ENCODE results near the gene CHRDL2.
"Not testable (repeated sequence)": the region's sequence is repeated elsewhere in the genome, so short reads cannot be mapped to it uniquely, and the experiment has no call there.

Gene CHRDL2

DNA sequence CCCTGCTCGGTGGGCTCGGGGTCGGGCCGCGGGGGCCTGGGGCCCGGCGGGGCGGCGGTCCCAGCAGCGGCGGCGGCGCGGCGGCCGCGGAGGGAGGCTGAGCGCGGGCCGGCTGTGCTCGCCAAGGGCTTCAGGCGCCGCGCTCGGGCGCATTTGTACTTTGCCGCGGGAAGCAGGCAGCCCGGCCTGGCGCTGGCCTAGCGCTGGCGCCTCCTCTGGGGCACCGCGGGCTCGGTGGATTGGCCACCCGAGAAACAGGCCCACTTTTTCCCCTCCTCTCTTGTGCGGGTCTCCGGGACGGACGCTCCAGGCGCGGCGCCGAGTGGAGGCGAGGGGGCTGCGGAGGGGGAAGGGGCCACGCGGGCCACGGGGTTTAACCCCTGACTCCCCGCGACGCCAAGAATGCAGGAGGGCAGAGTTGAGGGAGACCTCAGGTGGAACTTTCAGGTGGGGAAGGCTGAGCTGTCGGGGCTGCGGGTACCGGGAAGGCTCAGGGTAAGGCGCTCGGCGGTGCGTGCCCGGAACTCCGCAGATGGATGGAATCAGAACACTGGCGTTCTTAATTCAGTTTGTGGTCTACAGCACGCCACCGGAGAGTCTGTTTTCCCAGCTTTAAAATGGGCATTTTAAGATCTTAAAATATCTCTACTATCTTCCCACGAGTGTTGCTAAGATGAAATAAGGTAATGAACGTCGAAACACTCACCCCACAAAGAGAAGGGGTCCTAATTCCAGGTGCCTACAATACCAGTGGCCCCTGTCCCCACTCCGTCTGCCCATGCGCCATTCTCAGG, at the start of gene CHRDL2:
Gene CHRDL2 (minus strand): TSS at position 126 of the 794 bp plus-strand sequence. CDS start 538 bp downstream, outside the sequence.
- FAIRE-seq: no peak

- FAIRE-seq: no peak
Measured at GRCh38 chr11:74780248-74781005, 49.2 kb upstream of the CHRDL2 start.

GRCh38 chr11:74778581-74778980, 47.4 kb upstream of the CHRDL2 start:
- FAIRE-seq: no peak

DNA sequence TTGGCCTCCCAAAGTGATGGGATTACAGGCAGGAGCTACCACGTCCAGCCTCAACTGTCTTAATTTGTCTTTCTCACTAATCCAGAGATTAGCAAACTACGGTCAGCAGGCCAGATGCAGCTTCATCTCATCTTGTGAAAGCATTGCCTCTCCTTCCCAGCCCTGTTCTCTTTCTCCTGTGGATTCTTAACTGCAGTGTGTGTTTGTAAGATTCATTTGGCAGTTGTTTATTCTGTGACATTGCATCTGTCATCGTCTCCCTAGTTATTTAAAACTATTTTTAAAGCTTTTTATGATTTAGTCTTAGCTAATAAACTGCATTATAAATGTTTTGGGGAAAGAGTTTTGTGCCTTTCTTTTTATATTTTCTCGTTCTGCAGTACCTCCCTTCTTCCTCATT, 46.7 kb upstream of the CHRDL2 start:
- FAIRE-seq: no peak

GRCh38 chr11:74777038-74777437, 45.8 kb upstream of the CHRDL2 start:
- FAIRE-seq: no peak

- no peak for FAIRE-seq
Measured at GRCh38 chr11:74776546-74776945, 45.3 kb upstream of the CHRDL2 start.

GRCh38 chr11:74775762-74776161, 44.5 kb upstream of the CHRDL2 start:
- FAIRE-seq: no peak

DNA sequence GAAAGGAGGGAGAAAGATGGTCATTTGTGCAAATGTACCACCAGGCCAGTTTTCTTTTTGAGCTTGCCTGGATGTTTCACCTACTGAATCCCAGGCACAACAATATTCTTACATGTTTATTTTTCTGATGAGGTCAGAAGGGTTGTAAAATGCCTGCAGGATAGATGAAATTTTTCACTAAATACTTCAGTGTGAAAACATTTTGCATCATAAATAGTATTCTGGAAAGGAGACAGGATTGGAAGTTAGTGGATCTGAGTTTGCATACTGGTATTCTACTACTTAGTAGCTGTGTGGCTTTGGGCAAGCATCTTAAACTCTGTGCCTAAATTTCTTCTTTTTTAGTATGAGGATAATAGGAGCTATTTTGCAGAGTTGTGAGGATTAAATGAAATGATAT, 42.2 kb upstream of the CHRDL2 start:
- FAIRE-seq: no peak

DNA sequence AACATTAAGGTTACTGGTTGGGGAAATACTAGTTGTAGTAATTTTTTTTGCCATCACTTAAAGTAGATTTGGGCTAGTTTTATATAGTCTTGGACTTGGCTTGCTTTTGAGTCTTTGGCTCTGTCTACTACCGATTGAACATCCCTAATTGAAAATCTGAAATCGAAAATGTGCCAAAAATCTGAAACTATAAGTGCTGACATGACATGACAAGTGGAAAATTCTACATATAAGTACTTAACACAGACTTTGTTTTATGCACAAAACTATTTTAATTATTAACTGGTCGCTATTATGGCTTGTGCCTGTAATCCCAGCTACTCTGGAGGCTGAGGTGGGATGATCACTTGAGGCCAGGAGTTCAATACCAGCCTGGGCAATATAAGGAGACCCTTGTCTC, 39.9 kb upstream of the CHRDL2 start:
- no peak for FAIRE-seq

GRCh38 chr11:74770456-74770855, 39.2 kb upstream of the CHRDL2 start:
- FAIRE-seq: no peak

GRCh38 chr11:74769055-74769707, 38.0 kb upstream of the CHRDL2 start:
- no peak for FAIRE-seq

DNA sequence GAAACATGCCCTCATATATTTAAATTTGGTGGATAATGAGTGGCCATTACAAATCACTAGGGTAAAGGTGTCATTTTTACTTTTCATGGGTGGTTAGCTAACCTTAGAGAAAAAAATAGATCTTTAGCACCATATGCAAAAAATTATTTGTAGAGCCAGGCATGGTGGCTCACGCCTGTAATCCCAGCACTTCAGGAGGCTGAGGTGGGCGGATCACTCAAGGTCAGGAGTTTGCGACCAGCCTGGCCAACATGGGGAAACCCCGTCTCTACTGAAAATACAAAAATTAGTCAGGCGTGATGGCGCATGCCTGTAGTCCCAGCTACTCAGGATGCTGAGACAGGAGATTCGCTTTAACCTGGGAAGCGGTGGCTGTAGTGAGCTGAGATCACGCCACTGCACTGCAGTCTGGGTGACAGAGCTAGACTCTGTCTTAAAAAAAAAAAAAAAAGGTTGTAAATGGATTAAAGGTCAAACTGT, 37.0 kb upstream of the CHRDL2 start:
- FAIRE-seq: not testable (repeated sequence)

DNA sequence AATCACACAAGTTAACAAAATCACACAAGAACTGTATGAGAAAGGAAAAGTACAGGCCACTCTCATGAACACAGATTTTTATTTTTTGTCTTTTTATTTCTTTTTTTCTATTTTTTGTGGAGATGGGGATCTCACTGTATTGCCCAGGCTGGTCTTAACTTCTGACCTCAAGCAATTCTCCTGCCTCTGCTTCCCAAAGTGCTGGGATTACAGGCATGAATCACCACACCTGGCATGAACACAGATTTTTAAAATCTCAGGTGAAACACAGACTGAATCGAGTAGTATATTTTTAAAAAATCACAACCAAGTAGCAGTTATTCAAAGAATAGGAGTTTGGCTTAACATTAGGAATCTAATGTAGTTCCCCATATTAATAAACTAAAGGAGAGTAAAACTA, 35.7 kb upstream of the CHRDL2 start:
- no peak for FAIRE-seq

DNA sequence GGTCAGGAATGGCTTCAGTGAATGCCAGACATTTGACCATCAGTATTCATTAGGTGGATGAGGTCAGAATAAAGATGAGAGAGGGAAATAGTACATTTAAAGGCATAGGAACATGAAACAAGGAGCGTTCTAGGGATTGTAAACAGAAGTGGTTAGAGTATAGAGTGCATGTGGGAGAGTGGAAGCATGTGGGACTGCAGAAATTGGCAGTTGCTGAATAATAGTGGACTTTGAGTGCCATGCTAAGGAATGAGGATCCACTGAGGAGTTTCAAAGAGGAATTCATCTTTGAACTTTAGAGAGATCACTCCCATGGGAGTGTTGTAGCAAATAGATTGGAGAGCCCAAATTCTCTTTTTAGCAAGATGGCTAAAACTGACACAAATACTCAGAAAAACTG, 25.3 kb upstream of the CHRDL2 start:
- FAIRE-seq: no peak

- FAIRE-seq: no peak
Measured at GRCh38 chr11:74755395-74755995, 24.3 kb upstream of the CHRDL2 start.

DNA sequence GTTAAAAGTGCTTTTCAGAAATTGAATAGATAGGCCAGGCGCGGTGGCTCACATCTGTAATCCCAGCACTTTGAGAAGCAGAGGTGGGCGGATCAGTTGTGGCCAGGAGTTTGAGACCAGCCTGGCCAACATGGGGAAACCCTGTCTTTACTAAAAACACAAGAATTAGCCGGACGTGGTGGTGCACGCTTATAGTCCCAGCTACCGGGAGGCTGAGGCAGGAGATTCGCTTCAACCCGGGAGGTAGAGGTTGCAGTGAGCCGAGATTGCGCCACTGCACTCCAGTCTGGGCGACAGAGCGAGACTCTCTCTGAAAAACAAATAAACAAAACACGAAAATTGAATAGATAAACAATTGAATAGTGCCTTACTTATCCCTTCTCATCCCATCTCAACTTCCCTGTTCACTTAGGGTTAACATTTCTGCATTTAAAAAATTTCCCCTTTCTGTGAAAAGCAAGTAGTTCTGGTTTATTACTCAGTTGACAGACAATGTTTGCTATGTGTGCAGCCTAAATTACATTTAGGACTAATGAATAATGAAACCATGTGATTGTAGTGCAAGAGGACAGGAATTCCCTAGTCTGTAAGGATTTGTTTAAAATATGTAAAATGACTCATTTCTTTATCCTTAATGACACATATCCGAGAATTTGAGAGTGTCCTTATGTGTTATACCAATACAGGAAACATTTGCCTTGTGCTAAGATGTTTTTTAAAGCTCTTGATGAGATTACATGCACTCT, 23.5 kb upstream of the CHRDL2 start:
- peak; percentile 90 for FAIRE-seq

- no peak for FAIRE-seq
Measured at GRCh38 chr11:74751303-74751702, 20.1 kb upstream of the CHRDL2 start.

- not testable (repeated sequence) for FAIRE-seq
Measured at GRCh38 chr11:74750598-74750997, 19.4 kb upstream of the CHRDL2 start.

DNA sequence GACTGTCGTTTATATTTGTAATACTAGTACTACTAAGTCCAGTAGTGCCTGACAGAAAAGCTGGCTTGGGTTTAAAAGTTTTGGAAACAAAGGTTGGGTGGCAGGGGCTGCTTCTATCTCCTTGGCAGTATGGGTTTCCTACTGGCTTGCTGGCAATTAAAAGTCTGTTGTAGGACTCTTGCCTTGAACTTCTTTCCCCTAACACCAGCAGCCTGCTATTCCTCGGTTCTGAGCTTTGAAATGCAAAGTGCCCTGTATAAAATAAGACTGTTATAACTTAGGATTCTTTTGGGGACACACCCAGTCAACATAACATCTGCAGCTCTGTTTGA, 18.7 kb upstream of the CHRDL2 start:
- FAIRE-seq: no peak

DNA sequence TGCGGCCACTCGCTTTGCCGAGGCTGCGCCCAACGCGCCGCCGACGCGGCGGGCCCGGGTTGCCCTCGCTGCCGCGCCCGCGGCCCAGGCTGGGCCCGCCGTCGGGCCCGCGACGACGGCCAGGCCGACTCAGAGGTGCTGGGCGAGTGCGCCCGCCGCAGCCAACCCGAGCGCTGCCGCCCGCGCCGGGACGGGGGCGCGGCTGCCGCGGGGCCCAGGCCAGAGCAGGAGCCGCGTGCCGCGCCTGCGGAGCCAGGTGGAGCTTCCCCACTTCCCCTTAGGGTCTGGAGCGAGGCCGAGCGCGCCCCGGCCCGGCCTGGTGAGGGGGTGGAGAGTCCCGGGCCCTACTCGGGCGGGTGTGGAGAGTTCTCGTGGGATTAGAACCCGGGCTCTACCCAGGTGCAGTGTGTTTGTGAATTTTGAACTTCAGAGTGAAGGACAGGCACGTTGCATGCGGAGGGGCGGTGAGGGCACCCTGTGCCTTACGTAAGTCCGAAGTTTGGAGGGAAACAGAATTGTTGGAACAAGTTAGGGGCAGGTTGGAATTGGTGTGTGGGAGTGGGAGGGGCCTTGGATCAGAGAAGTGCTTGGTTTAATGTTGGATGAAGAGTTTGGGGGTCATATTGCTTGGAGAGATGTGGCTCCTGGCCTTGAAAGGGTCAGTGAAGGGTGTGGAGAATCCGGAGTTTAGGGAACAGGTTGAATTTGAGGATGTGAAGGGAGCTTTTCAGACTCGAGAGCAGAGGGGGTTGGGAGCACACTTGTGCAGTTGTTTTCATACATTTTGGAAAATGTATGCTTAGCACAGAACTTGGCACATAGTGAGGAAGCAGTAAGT, 18.1 kb upstream of the CHRDL2 start:
- FAIRE-seq: no peak
